KG1 (cell line): ENCODE results near the gene MEGF11.

ENCODE experiments used
- DNase-seq: peaks from one replicate; lab custom pipeline; 2025; lab: John Stamatoyannopoulos, UW

The MEGF11 gene

DNA sequence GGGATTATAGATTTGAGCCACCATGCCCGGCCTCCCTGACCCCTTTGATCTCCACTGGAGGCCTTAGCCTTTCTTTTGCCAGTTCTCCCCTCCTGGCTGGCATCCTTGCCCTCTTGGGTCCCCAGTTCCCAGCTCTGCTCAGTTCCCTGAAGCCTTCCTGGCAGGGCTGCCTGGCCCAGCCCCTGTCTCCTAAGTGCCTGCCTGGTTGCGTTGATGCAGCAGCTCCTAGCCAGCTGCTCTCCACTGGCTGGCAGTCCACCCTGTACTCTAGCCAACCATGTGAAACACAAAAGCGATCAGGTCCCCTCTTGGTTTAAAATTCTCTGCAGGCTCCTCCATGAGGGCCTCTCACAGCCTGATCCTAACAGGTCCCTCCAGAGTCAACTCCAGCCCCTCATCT lies 199.6 kb downstream of the MEGF11 start:
- DNase-seq, result no peak

DNA sequence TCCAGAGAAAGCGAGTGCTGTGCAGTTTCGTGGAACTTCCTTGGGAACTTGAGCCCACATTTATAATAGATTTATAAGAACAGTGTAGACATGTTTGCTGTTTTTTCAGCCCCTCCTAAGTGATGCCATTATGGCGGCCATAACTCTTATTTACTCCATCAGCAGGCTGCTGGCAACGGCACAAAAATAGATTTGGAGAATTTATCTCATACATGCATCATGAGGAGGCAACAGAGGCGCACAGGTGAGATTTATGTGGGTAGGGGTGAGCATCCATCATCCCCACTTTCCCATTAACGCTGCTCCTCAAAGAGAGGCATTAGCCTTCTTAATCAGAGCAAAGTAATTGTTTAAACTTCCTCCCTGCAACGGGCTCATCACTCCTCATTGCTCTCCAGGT lies 201.7 kb downstream of the MEGF11 start:
- DNase-seq, result no peak

GRCh38 chr15:66050264-66050663 lies 203.3 kb downstream of the MEGF11 start:
- no peak for DNase-seq

- no peak for DNase-seq
These were observed 204.2 kb downstream of the MEGF11 start for GRCh38 chr15:66049353-66049752.

DNA sequence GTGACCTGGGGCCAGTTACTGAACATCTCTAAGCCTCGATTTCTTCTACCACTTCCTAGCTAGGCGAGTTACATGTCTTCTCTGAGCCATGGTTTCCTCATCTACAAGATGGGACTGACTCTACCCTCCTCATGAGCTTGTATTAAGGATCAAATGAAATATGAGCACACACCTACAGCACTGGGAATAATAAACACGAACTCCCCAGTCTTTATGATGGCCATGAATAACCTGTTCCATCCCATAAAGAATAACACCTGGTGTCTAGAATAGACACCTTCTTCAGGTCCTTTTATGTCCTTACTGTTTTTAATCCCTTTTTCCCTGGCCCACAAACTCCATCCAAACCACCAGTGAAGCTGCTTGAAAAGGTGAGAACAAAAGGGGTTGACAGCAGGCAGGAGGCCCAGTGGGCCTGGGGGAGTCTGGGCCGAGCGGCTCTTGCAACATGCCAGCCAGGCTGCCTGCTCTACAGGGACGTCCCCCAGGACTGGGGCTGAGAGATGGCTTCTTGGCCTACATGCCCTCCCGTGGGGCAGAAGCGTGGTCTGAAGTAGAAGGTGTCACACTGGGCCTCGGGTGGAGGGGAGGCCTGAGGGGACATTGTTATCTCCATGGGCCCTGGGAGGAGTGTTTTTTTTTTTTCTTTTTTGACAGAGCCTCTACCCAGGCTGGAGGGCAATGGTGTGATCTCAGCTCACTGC lies 206.1 kb downstream of the MEGF11 start:
- DNase-seq, result no peak

GRCh38 chr15:66046751-66047150 lies 206.8 kb downstream of the MEGF11 start:
- DNase-seq, result no peak

DNA sequence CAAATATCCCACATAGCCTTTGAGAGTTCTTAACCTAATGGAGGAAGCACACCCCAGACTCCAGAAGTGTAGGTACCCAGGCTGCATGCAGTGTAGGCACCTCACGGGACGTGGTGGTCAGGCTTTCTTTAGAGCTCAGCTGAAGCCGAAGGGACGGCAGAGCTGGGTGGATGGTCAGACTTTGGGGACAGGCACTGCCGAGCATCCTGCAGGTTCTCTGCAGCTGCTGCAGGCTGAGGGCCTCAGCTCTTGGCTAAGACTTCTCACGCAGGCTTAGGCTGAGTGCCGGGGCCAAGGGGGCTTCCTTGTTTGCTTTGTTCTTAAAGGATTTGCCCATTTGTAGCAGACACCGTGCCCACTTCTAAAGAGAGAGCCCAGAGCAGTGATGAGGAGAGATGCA lies 207.2 kb downstream of the MEGF11 start:
- DNase-seq, result no peak

DNA sequence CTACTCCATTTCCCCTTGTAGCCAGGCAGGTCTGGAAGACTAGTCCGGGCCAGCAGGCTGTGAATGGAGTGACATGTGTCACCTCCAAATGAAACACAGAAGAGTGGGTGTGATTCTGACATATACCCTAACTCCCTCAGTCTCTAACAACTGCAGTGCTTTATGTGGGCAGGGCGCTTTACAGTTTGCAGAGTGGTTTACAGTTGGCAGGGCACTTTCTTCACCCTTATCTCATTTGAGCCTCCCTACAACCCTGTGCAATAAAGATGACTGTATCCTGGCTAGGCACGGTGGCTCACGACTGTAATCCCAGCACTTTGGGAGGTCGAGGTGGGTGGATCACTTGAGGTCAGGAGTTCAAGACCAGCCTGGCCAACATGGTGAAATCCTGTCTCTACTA lies 208.0 kb downstream of the MEGF11 start:
- DNase-seq, result no peak

DNA sequence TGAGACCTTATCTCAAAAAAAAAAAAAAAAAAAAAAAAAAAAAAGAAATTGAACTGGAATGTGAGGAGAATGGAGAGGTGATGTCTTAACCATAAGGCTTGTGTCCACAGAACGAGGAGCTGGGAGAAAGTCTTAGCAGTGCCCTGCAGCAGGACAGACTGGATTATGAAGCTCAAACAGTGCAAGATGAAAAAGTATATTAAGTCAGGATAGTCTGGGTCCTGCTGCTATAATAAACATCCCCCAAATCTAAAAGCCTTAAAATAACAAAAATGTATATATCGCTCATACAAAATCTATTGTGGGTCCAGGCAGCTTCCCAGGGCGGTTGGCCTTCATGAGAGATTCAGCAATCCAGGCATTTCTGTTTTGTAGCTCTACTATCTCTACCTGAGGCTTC lies 208.7 kb downstream of the MEGF11 start:
- DNase-seq, result no peak

- no peak for DNase-seq
These were observed 210.3 kb downstream of the MEGF11 start for GRCh38 chr15:66043264-66043663.

- no peak for DNase-seq
These were observed 210.9 kb downstream of the MEGF11 start for GRCh38 chr15:66042624-66043023.

GRCh38 chr15:66041276-66041675 lies 212.3 kb downstream of the MEGF11 start:
- DNase-seq, result no peak

GRCh38 chr15:66040211-66040892 lies 213.2 kb downstream of the MEGF11 start:
- no peak for DNase-seq

- no peak for DNase-seq
These were observed 214.3 kb downstream of the MEGF11 start for GRCh38 chr15:66039117-66039871.

DNA sequence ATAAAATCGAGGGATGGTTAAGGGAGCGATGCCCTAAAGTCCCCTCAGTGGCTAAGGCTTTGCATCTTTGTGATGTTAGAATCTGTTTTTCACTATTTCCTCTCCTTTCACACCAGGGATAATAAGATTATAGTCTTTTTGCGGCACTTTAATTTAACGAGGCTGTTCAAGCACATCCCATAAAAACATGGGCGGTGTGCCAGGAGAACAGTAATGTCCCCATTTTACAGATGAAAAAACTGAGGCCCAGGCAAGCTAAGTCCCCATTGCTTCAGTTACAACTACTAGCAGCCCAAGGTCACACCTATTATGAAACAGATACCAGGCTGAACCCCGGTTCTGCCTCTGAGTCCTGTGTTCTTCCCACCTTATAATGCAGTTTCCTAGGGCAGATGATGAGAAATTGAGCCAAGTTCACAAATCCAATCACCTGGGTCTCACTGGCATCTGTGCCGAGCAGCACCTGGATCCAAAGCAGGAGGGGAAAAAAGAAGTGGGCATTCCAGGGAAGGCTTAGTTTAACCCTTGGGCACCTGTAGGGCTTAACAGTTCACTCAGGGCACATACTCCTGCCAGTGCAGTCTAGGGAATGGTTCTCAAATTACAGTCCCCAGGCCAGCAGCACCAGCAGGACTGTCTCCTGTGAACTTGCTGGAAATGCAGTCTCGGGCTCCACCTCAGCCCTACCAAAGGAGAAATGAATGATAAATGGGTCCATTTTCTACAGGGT lies 215.0 kb downstream of the MEGF11 start:
- DNase-seq, result no peak

DNA sequence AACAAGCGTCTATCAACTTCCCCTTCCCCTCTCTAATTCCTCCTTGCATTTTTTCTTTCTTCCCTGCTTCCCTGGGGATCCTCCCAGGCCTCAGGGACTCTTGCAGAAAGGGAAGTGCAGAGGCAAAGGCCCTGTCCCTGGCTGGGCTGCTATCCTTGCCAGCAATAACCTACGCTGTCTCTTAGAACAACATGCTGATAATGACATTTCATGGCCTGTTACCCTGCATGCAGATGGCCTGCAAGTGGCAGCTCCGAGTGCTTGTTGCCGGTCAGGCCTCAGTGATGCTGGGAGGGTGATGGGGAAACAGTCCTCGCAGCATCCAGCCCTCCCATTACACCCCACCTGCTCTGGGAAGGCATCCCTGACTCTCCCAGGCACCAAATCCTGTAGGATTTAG lies 216.7 kb downstream of the MEGF11 start:
- DNase-seq, result no peak

- no peak for DNase-seq
These were observed 217.6 kb downstream of the MEGF11 start for GRCh38 chr15:66035901-66036300.

DNA sequence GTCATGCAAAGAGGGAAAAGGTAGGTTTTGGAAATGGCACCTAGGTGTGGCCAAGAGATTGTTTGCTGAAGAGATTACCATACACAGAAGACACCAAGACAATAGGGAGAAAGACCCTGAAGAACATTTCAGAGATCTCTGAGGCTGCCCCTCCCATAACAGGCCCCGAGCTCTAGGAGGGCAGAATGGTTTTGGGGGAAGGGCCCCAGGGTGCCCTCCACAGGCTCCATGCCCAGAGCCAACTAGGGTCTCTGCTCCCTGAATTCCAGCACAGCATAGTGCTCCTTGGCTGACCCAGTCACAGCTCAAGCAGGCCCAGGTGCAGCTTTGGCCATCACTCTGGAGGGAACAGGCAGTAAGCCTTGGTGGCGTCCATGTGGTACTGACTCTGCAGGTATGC lies 220.4 kb downstream of the MEGF11 start:
- DNase-seq, result no peak

DNA sequence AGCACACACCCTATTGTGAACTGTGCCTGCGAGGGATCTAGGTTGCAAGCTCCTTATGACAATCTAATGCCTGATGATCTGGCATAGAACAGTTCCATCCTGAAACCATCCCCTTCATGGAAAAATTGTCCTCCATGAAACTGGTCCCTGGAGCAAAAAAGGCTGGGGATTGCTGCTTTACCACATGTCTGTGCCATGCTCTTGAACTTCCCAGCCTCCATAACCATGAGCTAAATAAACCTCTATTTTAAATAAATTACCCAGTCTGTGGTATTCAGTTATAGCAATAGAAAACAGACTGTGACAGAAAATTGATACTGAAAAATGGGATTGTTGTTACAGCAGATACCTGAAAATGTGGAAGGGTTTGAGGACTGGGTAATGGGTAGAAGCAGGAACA lies 221.5 kb downstream of the MEGF11 start:
- no peak for DNase-seq

DNA sequence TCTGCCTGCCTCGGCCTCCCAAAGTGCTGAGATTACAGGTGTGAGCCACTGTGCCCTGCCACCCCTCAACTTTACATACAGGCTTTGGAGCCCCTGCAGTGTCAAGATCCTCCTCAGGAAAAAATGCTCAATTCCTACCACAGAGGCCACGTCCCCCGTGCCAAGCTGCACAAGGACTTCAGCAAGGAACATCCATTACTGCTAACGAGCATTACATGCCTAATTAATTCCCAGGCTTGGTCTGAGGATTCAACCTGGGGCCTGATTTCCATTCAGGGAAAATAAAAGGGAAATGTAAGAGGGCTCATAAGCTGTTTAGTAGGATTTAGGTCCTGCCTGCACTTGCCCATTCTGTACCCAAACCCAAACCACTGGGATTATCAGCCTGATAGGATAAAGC lies 222.9 kb downstream of the MEGF11 start:
- no peak for DNase-seq

DNA sequence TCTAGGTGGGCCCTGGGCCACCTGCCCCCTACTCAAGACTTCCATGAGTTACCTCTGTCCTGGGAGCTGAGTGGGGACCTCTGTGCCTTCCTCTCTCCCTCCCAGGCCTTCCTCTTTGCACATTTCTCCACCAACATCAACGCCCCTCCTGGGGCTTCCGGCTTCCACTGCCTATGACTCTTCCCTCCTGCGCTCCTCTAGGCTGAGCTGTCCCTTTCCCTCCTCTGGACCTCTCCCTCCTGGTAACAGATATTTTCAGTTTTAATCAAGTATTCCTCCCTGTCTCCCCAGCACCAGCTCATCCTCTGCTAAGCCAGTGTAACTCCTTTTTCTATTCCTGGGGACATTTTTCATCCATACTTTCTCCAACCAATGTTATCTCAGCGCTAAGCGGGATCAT lies 223.9 kb downstream of the MEGF11 start:
- no peak for DNase-seq

DNA sequence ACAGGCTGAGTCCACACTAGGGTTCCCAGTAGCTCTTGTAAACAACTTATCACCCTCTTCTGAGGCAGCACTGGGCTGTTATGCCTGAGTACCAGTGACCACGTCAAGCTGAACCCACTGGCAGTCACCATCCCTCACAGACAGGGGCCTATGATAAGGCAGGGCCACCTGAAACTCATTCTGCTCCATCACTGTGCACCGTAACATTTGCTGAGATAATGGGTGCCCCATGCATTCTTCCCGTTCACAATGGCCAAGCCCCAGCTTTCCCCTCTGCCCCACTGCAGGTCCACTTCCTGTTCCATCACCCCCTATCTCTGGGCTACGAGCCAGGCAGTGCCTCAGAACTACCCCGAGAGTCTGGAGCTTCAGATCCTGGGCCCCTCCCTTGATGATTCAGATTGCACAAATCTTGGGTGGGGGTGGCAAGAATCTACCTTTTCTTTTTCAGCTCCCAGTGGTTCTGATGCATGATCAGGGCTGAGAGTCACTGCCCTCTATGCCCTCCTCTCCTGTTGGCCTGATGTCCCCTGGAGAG lies 226.2 kb downstream of the MEGF11 start:
- no peak for DNase-seq
